Tibial nerve (tissue), 3 donors: Measurements from ENCODE around the gene TMEM247.

Experiments used
- CTCF ChIP-seq, 5 experiments: fragments of 200-600 bp in 3 of 5; fragments of 450-650 bp in 2 of 5; sonication (generic) in 3 of 5; IDR thresholded peaks; one replicate each; pipeline ENCODE4 v1.5.1; 2016 to 2019; ENCODE audit warnings: antibody characterized with exemption in 5 of 5, mild to moderate bottlenecking in 3 of 5, moderate library complexity in 2 of 5
- POLR2A ChIP-seq, 2 donors: fragments of 450-650 bp; IDR thresholded peaks; one replicate each; pipeline ENCODE4 v1.6.1; 2017; ENCODE audit warnings: antibody characterized with exemption in 2 of 2, mild to moderate bottlenecking in 2 of 2, moderate library complexity in 2 of 2

DNA sequence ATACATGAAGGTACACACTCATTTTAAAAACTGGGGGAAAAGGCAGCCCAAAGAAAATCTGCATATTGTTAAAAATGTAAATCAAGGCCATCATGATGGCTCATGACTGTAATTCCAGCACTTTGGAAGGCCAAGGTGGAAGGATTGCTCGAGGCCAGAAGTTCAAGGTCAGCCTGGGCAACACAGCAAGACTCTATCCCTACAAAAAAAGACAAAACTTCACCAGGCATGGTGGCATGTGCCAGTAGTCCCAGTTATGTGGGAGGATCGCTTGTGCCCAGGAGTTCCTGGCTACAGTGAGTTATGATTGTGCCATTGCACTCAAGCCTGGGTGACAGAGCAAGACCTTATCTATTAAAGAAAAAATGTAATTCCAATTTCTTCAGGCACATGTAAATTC, 34.6 kb upstream of the TMEM247 start:
- TF ChIP-seq CTCF (IDR thresholded peaks at IDR 0.05) (no peak), POLR2A (IDR thresholded peaks at IDR 0.05) (no peak)
